GM12878 (cell line): ENCODE measurements around the gene GPR176. TPM values are rescaled to one million over a fixed set of nuclear protein-coding genes. Genes with fewer than 3 reads are reported as not detected.

ENCODE experiments used
- ATAC-seq: fragments of 200-7000 bp; cut with Tn5 transposase; 3 replicates; pipeline ENCODE4 v1.9.1; 2020; ENCODE audit warnings: mild to moderate bottlenecking, moderate library complexity
- BruUV-seq: library from RNA; stranded (reverse); fragments of 400-500 nt; replicated peaks from 2 replicates; lab custom pipeline; 2021; lab: Mats Ljungman, UMichigan
- CTCF ChIA-PET: fragments of 300-600 bp; sonication (Branson Sonifier 250); formaldehyde crosslinking; extraction: SDS; loops from one replicate; lab custom pipeline; 2021; ENCODE audit warnings: inconsistent platforms; lab: Yijun Ruan, JAX
- POLR2A ChIA-PET: fragments of 350-600 bp; formaldehyde crosslinking; extraction: SDS; loops from one replicate; lab custom pipeline; 2021; ENCODE audit warnings: inconsistent platforms; lab: Charles Lee
- RAD21 ChIA-PET: fragments of 300-600 bp; sonication (Branson Sonifier 250); formaldehyde crosslinking; loops from one replicate; lab custom pipeline; 2023; ENCODE audit warnings: antibody characterized with exemption; ENCODE audit not compliant: unreplicated experiment; lab: Charles Lee
- SMC1A ChIA-PET: fragments of 300-600 bp; sonication (Branson Sonifier 250); formaldehyde crosslinking; loops from one replicate; lab custom pipeline; 2023; ENCODE audit not compliant: unreplicated experiment, uncharacterized antibody; lab: Charles Lee
- DNase-seq: peaks from one replicate; pipeline ENCODE4 v3.0.0-alpha.2; 2011; ENCODE audit warnings: low read depth, low spot score
- FAIRE-seq: peaks from 3 replicates; lab custom pipeline; 2011; peaks lifted over from hg19 to GRCh38; lab: Jason Lieb, UNC
- H2AFZ ChIP-seq: 2 replicates; pipeline ENCODE4 v1.6.0; 2011; ENCODE audit warnings: low read depth, low read length, control low read depth; ENCODE audit not compliant: control insufficient read depth
- H3K27ac ChIP-seq: 2 replicates; pipeline ENCODE4 v1.5.1; 2011; ENCODE audit warnings: control low read depth; ENCODE audit not compliant: control insufficient read depth, insufficient read depth
- H3K27me3 ChIP-seq, 2 experiments: replicated peaks in 1 of 2; 2 replicates each; pipeline versions ENCODE4 v1.6.0 to v1.6.1; 2011; ENCODE audit warnings: low read length in 1 of 2; ENCODE audit not compliant: control insufficient read depth in 2 of 2, insufficient read depth in 2 of 2
- H3K36me3 ChIP-seq, 2 experiments: 2 replicates each; pipeline ENCODE4 v1.5.1; 2011; ENCODE audit warnings: low read length in 1 of 2; ENCODE audit not compliant: control insufficient read depth in 2 of 2, insufficient read depth in 2 of 2
- H3K4me1 ChIP-seq: 2 replicates; pipeline ENCODE4 v1.6.1; 2011; ENCODE audit warnings: mild to moderate bottlenecking, low read length, moderate library complexity, mixed read lengths; ENCODE audit not compliant: control insufficient read depth, insufficient read depth
- H3K4me2 ChIP-seq: 2 replicates; pipeline ENCODE4 v1.6.0; 2011; ENCODE audit warnings: control low read depth; ENCODE audit not compliant: control insufficient read depth, insufficient read depth
- H3K4me3 ChIP-seq: fragments of 200-600 bp; sonication (generic); 2 replicates; pipeline ENCODE4 v1.5.1; 2016
- H3K79me2 ChIP-seq: 2 replicates; pipeline ENCODE4 v1.6.0; 2011; ENCODE audit warnings: low read length; ENCODE audit not compliant: control insufficient read depth, insufficient read depth
- H3K9ac ChIP-seq: 2 replicates; pipeline ENCODE4 v1.8.0; 2011; ENCODE audit warnings: low read length, control low read depth, mixed read lengths; ENCODE audit not compliant: control insufficient read depth, insufficient read depth
- H3K9me3 ChIP-seq: replicated peaks from 3 replicates; pipeline ENCODE4 v1.5.1; 2011; ENCODE audit warnings: mild to moderate bottlenecking, low read length; ENCODE audit not compliant: control insufficient read depth, insufficient read depth
- H4K20me1 ChIP-seq: 2 replicates; pipeline ENCODE4 v1.6.0; 2011; ENCODE audit not compliant: control insufficient read depth, insufficient read depth
- ASH2L ChIP-seq: fragments of 300-600, 200-600 bp; sonication (generic); IDR thresholded peaks from 2 replicates; pipeline ENCODE4 v1.6.1; 2017; ENCODE audit warnings: low read depth, mild to moderate bottlenecking, borderline replicate concordance
- BCL11A ChIP-seq: IDR thresholded peaks from 2 replicates; pipeline ENCODE4 v1.6.1; 2011; ENCODE audit warnings: low read depth, low read length
- CHD1 ChIP-seq: IDR thresholded peaks from 2 replicates; pipeline ENCODE4 v1.6.1; 2012; ENCODE audit warnings: low read depth, low read length, improper control_type of control experiment
- NR2C2 ChIP-seq: IDR thresholded peaks from 2 replicates; pipeline ENCODE4 v1.6.1; 2011; ENCODE audit warnings: borderline replicate concordance, low read depth; ENCODE audit not compliant: control insufficient read depth, insufficient read length
- POLR2AphosphoS5 ChIP-seq: IDR thresholded peaks from 2 replicates; pipeline ENCODE4 v1.6.1; 2011; ENCODE audit warnings: mild to moderate bottlenecking, low read length, inconsistent platforms
- RUNX3 ChIP-seq: IDR thresholded peaks from 2 replicates; pipeline ENCODE4 v1.6.1; 2012; ENCODE audit warnings: low read length, inconsistent platforms
- SIN3A ChIP-seq: IDR thresholded peaks from 2 replicates; pipeline ENCODE4 v1.6.1; 2012; ENCODE audit warnings: low read depth, low read length, improper control_type of control experiment
- SPI1 ChIP-seq: IDR thresholded peaks from 2 replicates; pipeline ENCODE4 v1.6.1; 2011; ENCODE audit warnings: low read depth, mild to moderate bottlenecking, low read length, moderate library complexity, borderline replicate concordance; ENCODE audit not compliant: insufficient read depth
- TAF1 ChIP-seq: IDR thresholded peaks from 2 replicates; pipeline ENCODE4 v1.6.1; 2011; ENCODE audit warnings: mild to moderate bottlenecking, low read depth, low read length, borderline replicate concordance
- TCF12 ChIP-seq: IDR thresholded peaks from 2 replicates; pipeline ENCODE4 v1.6.1; 2011; ENCODE audit warnings: low read depth, mild to moderate bottlenecking, low read length
- WRNIP1 ChIP-seq: IDR thresholded peaks from 2 replicates; pipeline ENCODE4 v1.6.1; 2011; ENCODE audit warnings: low read depth, low read length, improper control_type of control experiment, borderline replicate concordance
- YY1 ChIP-seq: IDR thresholded peaks from 2 replicates; pipeline ENCODE4 v1.6.1; 2011; ENCODE audit warnings: low read depth, mild to moderate bottlenecking, low read length
- ZNF217 ChIP-seq: fragments of 450-650 bp; IDR thresholded peaks from 2 replicates; pipeline ENCODE4 v1.6.1; 2017; ENCODE audit warnings: antibody characterized with exemption, mild to moderate bottlenecking
- ZNF384 ChIP-seq: IDR thresholded peaks from 2 replicates; pipeline ENCODE4 v1.6.1; 2012; ENCODE audit warnings: low read depth, mild to moderate bottlenecking, low read length, improper control_type of control experiment, borderline replicate concordance
- WGBS: methylation state at CpG from one replicate; pipeline ENCODE4 v1.1.6; 2016; ENCODE audit warnings: low lambda C conversion rate; ENCODE audit not compliant: insufficient replicate concordance, insufficient coverage; ENCODE audit errors: missing lambda C conversion rate; 5-methylcytosine and 5-hydroxymethylcytosine counted together
- in situ Hi-C: fragments of 300-500 bp; cut with MboI; formaldehyde crosslinking; loops from 9 replicates; pipeline ENCODE4 v1.14.3; 2018; ENCODE audit warnings: mixed read lengths
- intact Hi-C: fragments of 100-400 bp; cut with micrococcal nuclease; formaldehyde crosslinking; loops from one replicate; pipeline ENCODE4 v1.14.2; 2022; ENCODE audit not compliant: unreplicated experiment
- polyA plus RNA-seq, 11 experiments: library from polyadenylated mRNA; depleted of rRNA in 4 of 11; unstranded in 6 of 11; stranded (reverse) in 5 of 11; fragments of >200 nt; fragmentation: Nextera tagmentation in 4 of 11; fragmentation: Illumina TruSeq in 1 of 11; extraction: Ambion mirVana in 4 of 11; extraction: Trizol in 1 of 11; gene quantifications; 1 replicate in 1 of 11; 2 replicates in 10 of 11; pipeline versions ENCODE4 v1.2.1 to v1.2.3, GENCODE V29; 2011 to 2016; ENCODE audit warnings: inconsistent platforms in 2 of 11, missing spikeins in 2 of 11, low read depth in 1 of 11
- total RNA-seq, 4 experiments: library from RNA; depleted of rRNA in 3 of 4; stranded (reverse); fragments of >200 nt in 3 of 4; fragmentation: Illumina TruSeq in 1 of 4; extraction: Trizol in 1 of 4; gene quantifications; 2 replicates each; pipeline versions ENCODE4 v1.2.1 to v1.2.3, GENCODE V29; 2013 to 2021

The GPR176 gene
- total and polyA plus RNA-seq, 10 of the 15 experiments (the other 5 are each of a cell fraction or from before 2014, with no cell fraction given), result 0.02 to 0.33 (median 0.16) TPM; not detected in 4

DNA sequence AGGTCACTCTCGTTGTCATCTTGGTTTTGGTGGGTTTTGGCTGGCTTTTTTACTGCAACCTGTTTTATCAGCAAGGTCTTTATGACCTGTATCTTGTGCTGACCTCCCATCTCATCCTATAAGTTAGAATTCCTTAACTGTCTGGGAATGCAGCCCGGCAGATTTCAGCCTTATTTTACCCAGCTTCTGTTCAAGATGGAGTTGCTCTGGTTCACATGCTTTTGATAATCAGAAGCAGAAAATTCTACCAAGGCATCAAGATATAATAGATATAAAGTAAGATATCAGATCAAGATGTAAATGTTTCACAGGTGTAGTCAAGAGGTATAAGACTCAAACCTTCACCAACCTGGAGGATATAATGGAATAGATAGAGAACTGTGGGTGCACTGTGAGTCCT lies 16.0 kb downstream of the GPR176 start:
- ATAC-seq (no peak), FAIRE-seq (no peak), DNase-seq (no peak)
- no peaks in the 10 kb centered on the region for H3K79me2 ChIP-seq
- H3K4me1 ChIP-seq, result no peaks in the 10 kb centered on the region
- H3K4me3 ChIP-seq, result no peak overlapping the region
- peaks cover 0 to under 1% of the 10 kb centered on the region in 2 experiments; a peak in 1 of 4 replicates for H3K27me3 ChIP-seq
- no peak overlapping the region for H3K4me2 ChIP-seq
- 62% methylated on average over 2 of the region's 2 CpGs for WGBS
- in situ Hi-C loops (no loop called here), intact Hi-C loops (no loop called here)
- no peaks in the 10 kb centered on the region for H3K9me3 ChIP-seq
- H3K36me3 ChIP-seq, result no peaks in the 10 kb centered on the region
- SMC1A ChIA-PET, result no interaction called here
- TF ChIP-seq ASH2L, result no peak
- TF ChIP-seq ZNF384, result no peak
- no peak for TF ChIP-seq YY1
- no peak for TF ChIP-seq BCL11A
- TF ChIP-seq TCF12, result no peak
- no peak for TF ChIP-seq SPI1
- no peak for TF ChIP-seq ZNF217
- TF ChIP-seq CHD1, result no peak
- TF ChIP-seq WRNIP1, result no peak
- H3K27ac ChIP-seq, result no peak overlapping the region
- no peaks in the 10 kb centered on the region for H4K20me1 ChIP-seq
- no TSS peak for BruUV-seq
- no peak overlapping the region for H3K9ac ChIP-seq
- POLR2A ChIA-PET, result no interaction called here
- RAD21 ChIA-PET, result no interaction called here
- CTCF ChIA-PET, result no interaction called here
- no peak overlapping the region for H2AFZ ChIP-seq

DNA sequence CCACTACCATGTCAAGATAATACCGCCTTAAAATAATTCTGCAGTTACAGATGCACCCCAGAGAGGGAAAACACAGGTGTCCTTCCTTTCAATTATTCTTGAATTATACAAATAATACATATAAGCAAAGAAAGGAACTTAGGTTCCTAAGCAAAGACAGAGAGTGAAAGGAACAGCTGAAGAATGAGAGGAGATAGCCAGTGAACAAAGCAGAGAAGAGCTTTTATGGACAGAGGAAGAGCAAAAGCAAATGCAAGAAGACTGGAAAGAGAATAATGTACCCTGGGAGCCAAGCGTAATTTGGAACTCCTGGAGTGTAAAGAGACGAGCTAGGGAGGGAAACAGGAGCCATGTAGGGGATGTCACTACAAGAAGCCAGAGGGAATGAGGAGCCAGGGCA lies 21.7 kb downstream of the GPR176 start:
- Histone ChIP-seq H3K4me2 (no peak overlapping the region), H3K9ac (no peak overlapping the region), H3K79me2 (no peaks in the 10 kb centered on the region), H2AFZ (no peak overlapping the region), H3K9me3 (no peaks in the 10 kb centered on the region), H3K4me3 (no peak overlapping the region), H3K27ac (no peak overlapping the region), H3K27me3 (no peaks in the 10 kb centered on the region), H3K36me3 (no peaks in the 10 kb centered on the region), H4K20me1 (no peaks in the 10 kb centered on the region), H3K4me1 (no peaks in the 10 kb centered on the region)
- no peak for FAIRE-seq
- in situ Hi-C loops, result loop anchor here (5.0 kb wide), 1 partner anchor 49 kb away; no protein-coding TSS in a partner anchor
- no TSS peak for BruUV-seq
- ChIA-PET SMC1A (interaction anchor here (1.7 kb wide), 1 partner anchor 134 kb away, joined by 3 read pairs; no protein-coding TSS in a partner anchor), POLR2A (no interaction called here), RAD21 (no interaction called here), CTCF (no interaction called here)
- DNase-seq, result no peak
- intact Hi-C loops, result no loop called here
- 10% methylated on average over 3 of the region's 3 CpGs for WGBS
- TF ChIP-seq TAF1 (no peak), RUNX3 (no peak), NR2C2 (no peak), SIN3A (no peak), POLR2AphosphoS5 (no peak)
- no peak for ATAC-seq
